HG02970 (cell line): ENCODE results near the gene PRKCSH.
A peak's percentile ranks its signal among the peaks of the same experiment; 100 is the strongest.
"Not testable (repeated sequence)": the region's sequence is repeated elsewhere in the genome, so short reads cannot be mapped to it uniquely, and the experiment has no call there.

Experiments used
- ATAC-seq: cut with Tn5 transposase; IDR thresholded peaks from one replicate; pipeline ENCODE4 v1.9.1; 2021; ENCODE audit warnings: mild to moderate bottlenecking, moderate library complexity, moderate number of reproducible peaks; ENCODE audit not compliant: unreplicated experiment, low FRiP score

Gene PRKCSH

GRCh38 chr19:11418549-11419506 is 16.6 kb upstream of the PRKCSH start, which contains the start of gene RGL3:
TSS of gene RGL3 (minus strand) at chr19:11419314. CDS start at chr19:11419278, 36 bp downstream.
- no peak for ATAC-seq

GRCh38 chr19:11420429-11421370 is 14.7 kb upstream of the PRKCSH start:
- ATAC-seq = no peak

GRCh38 chr19:11421371-11422098 is 13.9 kb upstream of the PRKCSH start:
- ATAC-seq = peak; percentile 40

GRCh38 chr19:11422163-11423065 is 13.0 kb upstream of the PRKCSH start:
- peak; percentile 76 for ATAC-seq

- no peak for ATAC-seq
These were observed 12.2 kb upstream of the PRKCSH start for GRCh38 chr19:11423164-11423790.

- no peak for ATAC-seq
These were observed 11.6 kb upstream of the PRKCSH start for GRCh38 chr19:11423791-11424181.

GRCh38 chr19:11425719-11426457 is 9.5 kb upstream of the PRKCSH start:
- ATAC-seq = no peak

- ATAC-seq = no peak
These were observed 8.8 kb upstream of the PRKCSH start for GRCh38 chr19:11426656-11427055.

GRCh38 chr19:11433526-11433925 is 1.9 kb upstream of the PRKCSH start:
- ATAC-seq = not testable (repeated sequence)

- peak; percentile 5 for ATAC-seq
These were observed 755 bp upstream of the PRKCSH start for GRCh38 chr19:11434703-11435056.

- no peak for ATAC-seq
These were observed 438 bp downstream of the PRKCSH start for GRCh38 chr19:11435833-11436313.

- ATAC-seq = no peak
These were observed 2.5 kb downstream of the PRKCSH start for GRCh38 chr19:11437955-11438354.

GRCh38 chr19:11444059-11444458 is 8.6 kb downstream of the PRKCSH start:
- no peak for ATAC-seq

GRCh38 chr19:11445141-11445540 is 9.7 kb downstream of the PRKCSH start:
- ATAC-seq = no peak

GRCh38 chr19:11446271-11446651 is 10.8 kb downstream of the PRKCSH start:
- ATAC-seq = no peak

GRCh38 chr19:11446652-11447301 is 11.3 kb downstream of the PRKCSH start:
- ATAC-seq = no peak

GRCh38 chr19:11447347-11448262 is 12.2 kb downstream of the PRKCSH start:
- no peak for ATAC-seq
